GM15510 (cell line): Measurements from ENCODE around the gene SLF1.

ENCODE experiments used
- POLR2A ChIP-seq: IDR thresholded peaks from 3 replicates; pipeline ENCODE4 v1.6.1; 2011; ENCODE audit warnings: borderline replicate concordance; ENCODE audit not compliant: insufficient read length; ENCODE audit errors: extremely low read depth

SLF1 gene

DNA sequence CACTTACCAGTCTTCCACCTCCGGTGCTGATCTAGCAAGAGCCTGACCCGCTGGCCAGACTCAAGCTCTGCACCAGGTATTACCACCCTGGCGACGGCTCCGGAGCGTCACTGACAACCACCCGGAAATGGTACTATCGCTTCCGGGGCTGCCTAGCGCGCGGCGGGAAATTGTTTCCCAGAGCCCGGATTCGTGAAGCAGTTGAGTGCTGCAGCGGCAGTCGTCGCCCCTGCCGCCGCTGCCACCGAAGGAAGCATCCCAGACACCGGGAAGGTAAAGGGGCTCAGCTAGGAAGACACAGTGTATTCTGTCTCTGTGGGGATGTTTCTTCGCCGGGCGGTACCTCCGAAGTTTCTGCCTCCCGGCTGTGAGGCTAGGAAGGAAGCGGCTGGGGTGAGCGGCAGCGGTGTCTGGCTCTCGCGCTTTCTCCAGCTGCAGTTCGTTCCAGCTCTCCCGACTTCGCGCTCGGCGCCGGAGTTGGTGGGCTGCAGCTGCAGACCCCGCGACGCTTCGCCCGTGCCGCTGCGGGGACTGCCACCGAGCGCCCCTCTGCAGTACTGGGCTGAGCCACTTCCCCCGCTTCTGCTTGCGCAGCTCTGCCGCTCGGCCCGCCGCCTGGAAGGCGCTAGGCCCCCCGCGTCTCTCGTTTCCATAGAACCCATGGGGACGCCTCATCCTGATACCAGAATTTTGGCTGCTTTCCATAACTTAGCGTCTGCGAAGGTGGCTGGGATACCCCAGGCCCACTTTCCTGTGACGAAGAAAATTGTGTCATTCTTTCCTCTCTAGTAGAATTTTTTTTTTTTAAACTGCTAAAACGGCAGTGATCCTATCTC is at the start of gene SLF1, which contains the start of gene KIAA0825:
TSS of gene SLF1 (plus strand) at position 177 of the 836 bp plus-strand sequence. CDS start 10,142 bp downstream, outside the sequence.
TSS of gene KIAA0825 (minus strand) at position 112 of the 836 bp plus-strand sequence. CDS start 81,478 bp downstream, outside the sequence.
- peak; percentile 66 for TF ChIP-seq POLR2A

DNA sequence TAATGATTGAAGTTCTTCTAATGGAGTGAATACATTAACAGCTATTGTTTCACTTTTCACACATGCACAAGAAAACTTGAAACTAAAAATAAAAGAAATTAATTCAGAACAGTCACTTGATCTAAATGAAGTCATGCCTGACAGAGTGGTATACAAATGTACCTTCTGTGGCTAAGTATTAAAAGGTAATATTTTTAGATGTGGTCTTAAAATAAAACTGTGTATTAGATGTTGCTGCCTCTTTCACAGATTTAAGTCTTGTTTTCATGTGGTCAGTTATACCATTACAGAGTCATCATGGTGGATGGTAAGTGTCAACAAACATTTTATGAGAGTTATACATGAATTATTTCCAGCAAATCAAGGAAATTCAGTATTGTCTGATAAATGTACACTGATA is 47.1 kb upstream of the SLF1 start:
- no peak for TF ChIP-seq POLR2A

DNA sequence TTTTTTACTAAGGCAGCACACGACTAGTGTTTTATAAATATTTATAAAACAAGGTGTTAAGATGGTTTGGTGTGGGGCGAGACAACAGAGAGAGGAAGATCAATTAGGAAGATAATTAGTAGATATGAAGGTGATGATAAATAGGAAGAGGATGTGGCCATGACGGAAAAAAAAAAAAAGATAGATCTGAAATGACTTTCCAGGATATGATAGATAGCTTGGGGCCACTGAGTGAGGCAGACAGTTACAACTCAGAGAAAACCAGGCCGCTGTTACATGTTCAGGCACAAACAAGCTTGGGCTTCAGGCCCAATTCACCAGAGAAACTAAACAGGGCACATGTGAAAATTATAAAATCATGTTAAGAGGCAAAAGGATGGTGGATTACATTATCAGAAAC is 43.3 kb upstream of the SLF1 start:
- no peak for TF ChIP-seq POLR2A

- TF ChIP-seq POLR2A = no peak
Observed at GRCh38 chr5:94577466-94578245, 40.8 kb upstream of the SLF1 start.

DNA sequence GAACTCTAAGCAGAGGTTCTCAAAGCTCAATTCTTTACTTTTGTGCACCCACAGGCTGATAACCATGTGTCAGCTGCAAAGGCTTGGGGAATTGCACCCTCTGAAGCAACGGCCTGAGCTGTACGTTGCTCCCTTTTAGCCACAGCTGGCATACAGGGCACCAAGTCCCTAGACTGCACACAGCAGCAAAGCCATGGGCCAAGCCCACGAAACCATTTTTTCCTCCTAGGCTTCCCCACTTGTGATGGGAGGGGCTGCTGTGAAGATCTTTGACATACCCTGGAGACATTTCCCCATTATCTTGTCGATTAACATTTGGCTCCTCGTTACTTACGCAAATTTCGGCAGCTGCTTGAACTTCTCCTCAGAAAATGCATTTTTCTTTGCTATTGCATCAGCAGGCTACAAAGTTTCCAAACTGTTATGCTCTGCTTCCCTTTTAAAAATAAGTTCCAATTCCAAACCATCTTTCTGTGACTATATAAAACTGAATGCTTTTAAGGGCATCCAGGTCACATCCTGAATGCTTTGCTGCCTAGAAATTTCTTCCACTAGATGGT is 23.1 kb upstream of the SLF1 start:
- TF ChIP-seq POLR2A = no peak

- no peak for TF ChIP-seq POLR2A
Observed at GRCh38 chr5:94613583-94613982, 4.9 kb upstream of the SLF1 start.

GRCh38 chr5:94614156-94614805 is 4.2 kb upstream of the SLF1 start:
- TF ChIP-seq POLR2A = no peak

GRCh38 chr5:94615862-94616261 is 2.6 kb upstream of the SLF1 start:
- no peak for TF ChIP-seq POLR2A

DNA sequence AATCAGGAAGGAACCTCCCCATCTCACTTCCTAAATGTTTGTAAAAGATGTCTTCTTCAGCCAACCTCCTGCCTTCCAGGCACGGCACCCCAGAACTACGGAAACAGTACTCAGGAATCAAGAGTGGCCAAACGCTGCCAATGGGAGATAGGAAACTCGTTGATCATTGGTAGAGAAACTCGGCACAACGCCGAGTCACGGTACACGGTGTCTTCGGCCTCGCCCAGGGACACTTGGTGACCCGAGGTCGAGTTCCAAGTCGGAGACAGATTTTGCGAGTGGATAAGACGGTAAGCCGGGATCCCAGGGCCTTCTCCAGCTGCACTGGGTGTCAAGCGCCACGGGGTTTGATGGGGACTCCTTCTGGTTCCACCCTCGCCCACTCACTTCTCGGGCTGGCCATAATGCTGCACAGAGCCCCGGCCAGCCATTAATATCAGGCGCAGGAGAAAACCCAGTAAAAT is 408 bp upstream of the SLF1 start:
- TF ChIP-seq POLR2A = no peak

DNA sequence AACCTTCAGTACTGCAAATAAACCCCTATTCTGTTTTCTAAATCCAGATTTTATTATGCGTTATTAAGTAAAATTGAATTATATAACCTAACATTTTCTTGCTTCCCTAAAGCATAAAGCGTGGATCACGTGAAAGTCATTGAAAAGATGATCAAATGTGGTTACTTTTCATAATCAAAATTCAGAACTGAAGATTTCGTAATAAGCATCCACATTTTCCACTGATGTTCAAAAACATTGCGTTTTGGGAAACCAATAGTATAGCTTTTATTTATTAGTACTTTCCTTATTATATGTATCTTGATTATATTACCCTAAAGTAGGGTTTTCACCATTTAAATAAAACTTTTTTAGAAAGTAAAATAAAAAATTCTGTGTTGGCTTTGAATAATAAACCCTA is 1.8 kb downstream of the SLF1 start:
- no peak for TF ChIP-seq POLR2A

- no peak for TF ChIP-seq POLR2A
Observed at GRCh38 chr5:94621763-94622162, 3.3 kb downstream of the SLF1 start.

DNA sequence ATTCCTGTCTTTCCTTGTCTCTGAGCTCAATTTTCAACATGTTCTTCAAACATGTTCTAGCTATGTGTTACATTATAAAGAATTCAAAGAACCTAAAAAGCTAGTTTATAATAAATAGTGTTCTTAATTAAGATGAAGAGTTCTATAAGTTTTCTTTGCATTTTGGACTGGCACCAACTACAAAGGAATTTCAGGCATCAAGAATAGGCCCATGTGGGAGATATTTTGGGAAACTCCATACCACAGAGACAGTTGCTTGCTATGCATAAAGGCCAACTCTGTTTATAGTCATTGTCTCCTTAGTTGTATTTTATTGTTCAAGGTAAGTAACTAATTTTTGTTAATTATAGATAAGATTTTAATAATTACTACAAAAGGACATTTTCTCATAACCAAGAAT is 4.5 kb downstream of the SLF1 start:
- TF ChIP-seq POLR2A = no peak

DNA sequence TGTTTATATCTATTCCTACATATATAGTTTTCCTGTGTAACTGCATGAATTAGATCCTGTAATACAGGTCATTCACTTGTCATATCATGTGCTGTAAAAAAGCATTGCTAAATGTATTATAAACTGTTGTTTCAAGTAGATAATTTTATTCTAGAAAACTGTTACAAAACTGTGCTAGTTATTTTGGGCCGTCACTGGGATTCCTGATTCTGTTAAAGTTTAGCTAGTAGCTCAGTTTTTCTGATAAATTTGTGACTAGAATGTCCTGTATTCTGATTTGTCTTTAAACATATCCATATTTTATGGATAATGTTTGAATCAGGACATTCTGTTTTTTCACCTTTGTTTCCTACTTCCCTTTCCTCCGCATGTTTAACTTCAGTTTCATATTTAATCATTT is 5.4 kb downstream of the SLF1 start:
- TF ChIP-seq POLR2A = no peak

DNA sequence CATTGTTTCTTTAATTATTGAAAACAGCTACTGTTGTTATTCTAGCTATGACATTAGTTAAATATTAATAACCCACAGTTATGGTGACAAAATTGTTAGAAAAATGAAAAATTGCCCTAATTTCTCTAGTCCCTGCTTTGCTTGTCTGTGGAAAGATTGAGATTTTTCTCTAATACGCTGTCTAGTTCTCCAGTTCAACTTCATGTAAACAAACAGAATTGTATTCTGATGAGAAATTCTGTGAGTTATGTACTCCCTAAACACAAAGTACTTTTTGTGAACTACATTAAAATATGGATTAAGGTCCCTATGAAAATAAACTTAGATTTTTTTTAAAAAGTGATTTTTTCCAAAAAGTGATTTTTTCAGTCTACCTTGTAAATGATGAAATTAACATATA is 8.7 kb downstream of the SLF1 start:
- no peak for TF ChIP-seq POLR2A

DNA sequence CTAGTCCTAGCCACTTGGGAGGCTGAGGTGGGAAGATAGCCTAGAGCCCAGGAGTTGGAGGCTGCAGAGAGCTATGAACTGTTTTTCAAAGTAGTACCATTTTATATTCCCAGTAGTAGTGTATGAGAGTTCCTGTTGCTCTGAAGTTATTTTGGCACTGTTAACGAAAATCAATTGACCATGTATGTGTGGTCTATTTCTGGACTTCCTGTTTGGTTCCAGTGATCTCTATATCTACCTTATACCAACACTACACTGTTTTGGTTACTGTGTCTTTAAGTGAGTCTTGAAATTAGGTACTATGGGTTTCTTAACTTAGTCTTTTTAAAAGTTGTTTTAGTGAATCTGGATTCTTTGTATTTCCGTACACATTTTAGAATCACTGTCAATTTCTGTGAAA is 13.6 kb downstream of the SLF1 start:
- TF ChIP-seq POLR2A = no peak
